D721Med (cell line): ENCODE results near the gene GDF9.

Experiments used
- DNase-seq: peaks from one replicate; pipeline ENCODE4 v3.0.0; 2011; ENCODE audit warnings: low spot score; ENCODE audit not compliant: insufficient read length
- FAIRE-seq: peaks from 2 replicates; lab custom pipeline; 2011; peaks lifted over from hg19 to GRCh38; lab: Jason Lieb, UNC
- CTCF ChIP-seq: IDR thresholded peaks from 2 replicates; pipeline ENCODE4 v1.5.1; 2012; ENCODE audit warnings: mild to moderate bottlenecking, control low read depth; ENCODE audit not compliant: insufficient read depth; ENCODE audit errors: missing control alignments

GDF9 gene

DNA sequence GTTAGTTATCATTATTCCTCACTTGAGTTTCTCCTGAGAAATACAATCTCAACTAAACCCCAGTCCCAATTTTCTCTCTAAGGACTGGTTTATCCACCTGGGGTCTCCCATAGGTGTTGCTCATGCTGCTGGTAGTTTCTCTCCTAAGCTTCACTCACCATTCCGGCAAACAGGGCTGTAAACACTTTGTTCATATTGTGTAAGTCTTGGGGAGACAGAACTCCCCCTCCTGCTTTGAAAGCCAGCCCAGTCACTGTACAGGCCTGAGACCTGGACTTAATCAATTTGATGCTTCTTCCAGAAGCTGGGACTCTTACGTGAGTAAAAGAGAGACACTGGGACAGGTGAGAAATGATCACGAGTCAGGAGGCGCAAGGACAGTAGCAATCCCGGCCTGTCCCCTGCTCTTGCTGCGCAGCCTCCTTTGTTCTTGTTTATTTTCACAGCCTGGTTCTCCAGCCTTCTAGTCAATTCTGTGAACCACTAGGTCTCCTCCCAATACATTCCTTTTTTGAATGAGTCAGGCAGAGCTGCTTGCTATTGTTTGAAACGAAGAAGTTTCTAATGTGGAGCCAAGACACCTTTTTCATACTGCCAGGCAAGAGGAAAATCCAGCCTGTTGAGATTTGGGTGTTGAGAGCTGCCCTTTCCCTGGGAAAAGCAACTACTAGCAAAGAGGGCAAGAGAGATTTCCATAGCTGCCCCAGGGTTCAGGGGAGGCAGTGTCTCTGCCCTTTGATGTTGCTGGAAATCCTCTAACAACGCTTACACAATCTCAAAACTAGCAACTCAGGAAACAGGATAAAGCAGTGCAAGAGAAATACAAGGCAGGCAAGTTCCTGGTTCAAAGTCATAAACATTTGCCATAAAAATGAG, 26.6 kb downstream of the GDF9 start:
- FAIRE-seq = no peak
- no peak for TF ChIP-seq CTCF
- no peak for DNase-seq

DNA sequence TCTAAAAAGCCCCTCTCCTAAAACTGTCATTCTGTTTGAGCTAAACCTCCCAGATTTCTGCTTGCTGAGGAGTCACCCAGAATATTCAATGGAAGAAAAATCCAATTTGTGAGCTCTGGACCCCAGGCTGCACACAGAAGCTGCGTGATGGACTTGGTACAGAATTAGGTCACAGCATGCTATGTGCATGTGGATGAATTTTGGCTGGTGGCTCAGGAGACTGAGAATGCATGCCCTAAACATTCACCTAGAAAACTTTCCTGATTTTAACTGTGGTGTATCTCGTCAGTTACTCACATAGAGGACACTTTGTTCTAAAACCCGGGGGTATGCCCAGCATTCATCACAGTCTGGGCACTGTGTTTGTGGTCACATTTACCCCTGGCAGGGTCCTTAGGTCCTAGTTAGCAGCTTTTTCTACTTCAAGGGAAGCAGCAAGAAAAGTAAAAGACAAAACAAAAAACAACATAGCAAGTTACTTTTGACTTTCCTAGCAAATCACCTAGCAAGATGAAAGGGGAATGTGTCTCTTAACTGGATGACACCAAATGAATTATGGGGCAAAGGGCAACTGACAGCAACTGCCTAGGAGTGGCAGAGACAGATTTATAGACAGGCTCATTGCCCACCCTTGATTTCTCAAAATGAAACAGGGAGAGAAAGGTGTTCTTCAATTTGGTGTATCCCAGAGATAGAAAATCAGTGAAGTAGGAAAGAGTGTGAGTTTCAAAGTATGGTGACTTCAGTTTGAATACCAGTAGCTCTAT, 27.6 kb downstream of the GDF9 start:
- DNase-seq (no peak), FAIRE-seq (no peak)
- TF ChIP-seq CTCF = no peak

DNA sequence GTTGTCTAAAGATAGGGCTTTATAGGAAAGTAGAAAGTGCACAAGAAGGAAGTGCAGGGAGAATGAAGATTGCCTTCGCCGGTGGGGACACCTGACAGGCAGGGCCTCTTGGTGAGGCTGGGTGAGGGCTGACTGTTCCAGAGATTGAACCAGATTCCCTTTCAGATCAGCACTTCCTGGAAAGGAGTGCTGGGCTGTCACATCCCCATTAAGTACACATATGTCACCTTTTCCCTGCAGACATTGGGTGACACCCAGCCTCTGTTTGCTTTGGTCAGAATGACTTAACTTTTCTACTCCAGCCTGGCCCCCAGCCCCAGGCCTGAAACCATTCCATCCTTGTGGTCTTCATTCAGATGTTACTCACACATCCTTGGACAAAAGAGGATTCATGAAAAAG, 28.4 kb downstream of the GDF9 start:
- DNase-seq = no peak
- no peak for TF ChIP-seq CTCF
- no peak for FAIRE-seq

DNA sequence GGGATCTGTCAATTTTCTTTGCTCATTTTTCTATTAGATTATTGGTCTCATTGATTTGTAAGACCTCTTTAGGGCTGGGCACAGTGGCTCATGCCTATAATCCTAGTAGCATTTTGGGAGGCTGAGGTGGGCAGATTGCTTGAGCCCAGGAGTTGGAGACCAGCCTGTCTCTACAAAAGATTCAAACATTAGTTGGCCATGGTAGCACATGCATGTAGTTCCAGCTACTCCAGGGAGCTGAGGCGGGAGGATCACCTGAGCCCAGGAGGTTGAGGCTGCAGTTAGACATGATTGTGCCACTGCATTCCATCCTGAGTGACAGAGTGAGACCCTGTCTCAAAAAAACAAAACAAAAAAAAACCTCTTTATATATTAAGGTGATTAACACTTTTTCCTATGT, 29.4 kb downstream of the GDF9 start:
- FAIRE-seq (no peak), DNase-seq (no peak)
- no peak for TF ChIP-seq CTCF

DNA sequence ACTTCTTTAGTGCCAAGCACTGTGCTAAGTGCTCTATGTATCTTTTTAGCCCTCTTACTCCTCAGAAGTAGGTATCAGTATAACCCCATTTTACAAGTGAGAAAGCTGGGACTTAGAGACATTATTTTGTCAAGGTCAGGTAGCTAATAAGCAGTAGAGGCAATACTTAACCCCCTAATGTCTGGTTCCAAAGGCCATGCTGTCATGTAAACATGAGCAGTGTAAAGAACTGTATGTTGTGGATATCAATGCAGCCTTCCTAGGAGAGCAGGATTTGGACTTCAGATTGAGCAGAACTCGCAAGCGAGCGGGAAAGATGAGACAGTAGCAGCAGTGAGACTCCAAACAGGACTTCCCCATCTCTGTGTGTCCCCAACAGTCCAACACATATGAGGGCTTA, 32.2 kb downstream of the GDF9 start:
- TF ChIP-seq CTCF = no peak
- FAIRE-seq (no peak), DNase-seq (no peak)

- no peak for TF ChIP-seq CTCF
- no peak for DNase-seq
- no peak for FAIRE-seq
These were observed 33.7 kb downstream of the GDF9 start for GRCh38 chr5:132832612-132833011.
